ENCODE results near the gene SLAMF8.

SLAMF8 gene

GRCh38 chr1:159855709-159856108 lies 29.0 kb downstream of the SLAMF8 start:
- Histone ChIP-seq H3K9ac (ENCODE audit: low read length in 5 of 5) (no peak overlapping the region), H3K4me3 (ENCODE audit: low read depth in 1 of 5, low read length in 5 of 5) (peak overlapping the region in 2 of 5 donors; percentile 70 to 79), H3K36me3 (ENCODE audit: control insufficient read depth in 5 of 5, insufficient read depth in 5 of 5, low read length in 5 of 5) (no peaks in the 10 kb centered on the region), H3K9me3 (ENCODE audit: control insufficient read depth in 5 of 5, low read length in 5 of 5) (no peaks in the 10 kb centered on the region), H3K27me3 (ENCODE audit: control insufficient read depth in 5 of 5, insufficient read depth in 4 of 5, low read length in 5 of 5) (no peaks in the 10 kb centered on the region), H3K4me1 (ENCODE audit: control insufficient read depth in 5 of 5, insufficient read depth in 5 of 5, low read length in 5 of 5) (peaks cover 0 to 24% (median 15%) of the 10 kb centered on the region in 5 donors), H3K27ac (ENCODE audit: low read depth, low read length) (no peak overlapping the region)

DNA sequence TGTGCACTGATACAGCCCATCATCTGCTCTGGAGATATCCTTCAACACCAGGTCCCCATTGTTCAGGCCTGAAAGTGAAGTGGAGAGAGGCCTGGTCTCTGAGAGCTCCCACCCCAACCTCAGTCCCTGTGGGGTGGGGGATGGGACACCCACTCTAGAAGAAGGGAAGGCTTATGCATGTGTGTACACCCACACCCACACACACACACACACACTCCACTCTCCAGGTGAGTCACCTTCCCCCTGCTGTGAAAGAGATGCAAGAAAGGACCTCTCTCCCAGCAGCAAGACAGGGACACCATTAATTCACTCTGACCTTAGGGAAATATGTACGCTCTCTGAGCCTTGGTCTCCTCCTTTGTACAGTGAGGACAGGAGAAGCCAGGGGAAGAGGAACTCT lies 29.9 kb downstream of the SLAMF8 start:
- H3K27ac ChIP-seq (ENCODE audit: low read depth, low read length), result no peak overlapping the region
- H3K9ac ChIP-seq (ENCODE audit: low read length in 5 of 5), result no peak overlapping the region
- H3K4me1 ChIP-seq (ENCODE audit: control insufficient read depth in 5 of 5, insufficient read depth in 5 of 5, low read length in 5 of 5), result peaks cover 0 to 24% (median 15%) of the 10 kb centered on the region in 5 donors
- H3K27me3 ChIP-seq (ENCODE audit: control insufficient read depth in 5 of 5, insufficient read depth in 4 of 5, low read length in 5 of 5), result peaks cover 0 to 2% (median 0%) of the 10 kb centered on the region in 5 donors
- H3K36me3 ChIP-seq (ENCODE audit: control insufficient read depth in 5 of 5, insufficient read depth in 5 of 5, low read length in 5 of 5), result no peaks in the 10 kb centered on the region
- no peak overlapping the region for H3K4me3 ChIP-seq (ENCODE audit: low read depth in 1 of 5, low read length in 5 of 5)
- no peaks in the 10 kb centered on the region for H3K9me3 ChIP-seq (ENCODE audit: control insufficient read depth in 5 of 5, low read length in 5 of 5)

DNA sequence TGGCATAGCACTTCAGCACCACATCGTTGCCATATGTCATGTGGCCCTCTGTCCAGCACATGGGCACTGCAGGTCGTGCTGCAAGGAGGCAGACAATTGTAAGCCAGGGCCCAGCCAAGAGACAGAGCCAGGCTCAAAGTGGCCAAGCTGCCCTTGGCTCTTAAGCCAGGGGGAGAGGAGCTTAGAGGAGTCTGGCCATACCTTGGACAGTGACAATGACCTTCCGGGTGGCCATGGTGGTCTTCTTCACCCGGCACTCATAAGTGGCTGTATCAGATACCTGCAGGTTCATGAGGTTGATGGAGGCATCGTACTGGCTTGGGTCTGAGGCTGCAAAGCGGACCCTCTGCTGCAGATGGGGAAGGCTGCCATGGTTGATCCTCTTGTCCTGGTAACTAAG lies 31.2 kb downstream of the SLAMF8 start:
- Histone ChIP-seq H3K36me3 (ENCODE audit: control insufficient read depth in 5 of 5, insufficient read depth in 5 of 5, low read length in 5 of 5) (no peaks in the 10 kb centered on the region), H3K9ac (ENCODE audit: low read length in 5 of 5) (no peak overlapping the region), H3K4me3 (ENCODE audit: low read depth in 1 of 5, low read length in 5 of 5) (no peak overlapping the region), H3K27me3 (ENCODE audit: control insufficient read depth in 5 of 5, insufficient read depth in 4 of 5, low read length in 5 of 5) (peaks cover 0 to 10% (median 0%) of the 10 kb centered on the region in 5 donors), H3K27ac (ENCODE audit: low read depth, low read length) (no peak overlapping the region), H3K4me1 (ENCODE audit: control insufficient read depth in 5 of 5, insufficient read depth in 5 of 5, low read length in 5 of 5) (peaks cover 0 to 24% (median 15%) of the 10 kb centered on the region in 5 donors), H3K9me3 (ENCODE audit: control insufficient read depth in 5 of 5, low read length in 5 of 5) (no peaks in the 10 kb centered on the region)

- H3K36me3 ChIP-seq (ENCODE audit: control insufficient read depth in 5 of 5, insufficient read depth in 5 of 5, low read length in 5 of 5), result no peaks in the 10 kb centered on the region
- H3K9me3 ChIP-seq (ENCODE audit: control insufficient read depth in 5 of 5, low read length in 5 of 5), result no peaks in the 10 kb centered on the region
- H3K4me3 ChIP-seq (ENCODE audit: low read depth in 1 of 5, low read length in 5 of 5), result no peak overlapping the region
- no peak overlapping the region for H3K27ac ChIP-seq (ENCODE audit: low read depth, low read length)
- peaks cover 0 to 10% (median 0%) of the 10 kb centered on the region in 5 donors for H3K27me3 ChIP-seq (ENCODE audit: control insufficient read depth in 5 of 5, insufficient read depth in 4 of 5, low read length in 5 of 5)
- H3K9ac ChIP-seq (ENCODE audit: low read length in 5 of 5), result no peak overlapping the region
- peaks cover 0 to 8% (median 6%) of the 10 kb centered on the region in 5 donors for H3K4me1 ChIP-seq (ENCODE audit: control insufficient read depth in 5 of 5, insufficient read depth in 5 of 5, low read length in 5 of 5)
These were observed 33.2 kb downstream of the SLAMF8 start for GRCh38 chr1:159859767-159860322.

GRCh38 chr1:159860456-159860855 lies 33.8 kb downstream of the SLAMF8 start:
- H3K4me1 ChIP-seq (ENCODE audit: control insufficient read depth in 5 of 5, insufficient read depth in 5 of 5, low read length in 5 of 5), result peaks cover 0 to 2% (median under 1%) of the 10 kb centered on the region in 5 donors
- no peaks in the 10 kb centered on the region for H3K9me3 ChIP-seq (ENCODE audit: control insufficient read depth in 5 of 5, low read length in 5 of 5)
- no peak overlapping the region for H3K9ac ChIP-seq (ENCODE audit: low read length in 5 of 5)
- peaks cover 0 to 10% (median 3%) of the 10 kb centered on the region in 5 donors for H3K27me3 ChIP-seq (ENCODE audit: control insufficient read depth in 5 of 5, insufficient read depth in 4 of 5, low read length in 5 of 5)
- H3K4me3 ChIP-seq (ENCODE audit: low read depth in 1 of 5, low read length in 5 of 5), result no peak overlapping the region
- no peaks in the 10 kb centered on the region for H3K36me3 ChIP-seq (ENCODE audit: control insufficient read depth in 5 of 5, insufficient read depth in 5 of 5, low read length in 5 of 5)
- no peak overlapping the region for H3K27ac ChIP-seq (ENCODE audit: low read depth, low read length)

DNA sequence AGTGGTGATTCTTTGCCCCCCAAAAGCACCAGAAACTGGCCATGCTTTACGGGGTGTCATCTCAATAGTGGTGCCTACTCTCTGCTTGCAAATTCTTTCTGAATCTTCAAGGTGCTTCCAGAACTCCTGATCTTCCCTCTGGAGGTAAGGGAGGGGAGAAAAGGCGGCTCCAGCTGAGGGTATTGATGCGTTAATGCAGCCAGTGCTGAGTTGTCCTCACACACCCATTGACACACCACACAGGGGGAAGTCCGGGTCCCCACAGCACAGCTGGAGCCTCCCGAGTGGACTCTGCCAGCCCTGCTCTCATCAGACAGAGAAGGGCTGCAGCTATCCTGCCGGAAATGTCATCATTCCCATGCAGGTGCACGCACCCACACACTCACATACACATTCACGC lies 34.5 kb downstream of the SLAMF8 start:
- no peak overlapping the region for H3K9ac ChIP-seq (ENCODE audit: low read length in 5 of 5)
- no peaks in the 10 kb centered on the region for H3K9me3 ChIP-seq (ENCODE audit: control insufficient read depth in 5 of 5, low read length in 5 of 5)
- H3K27ac ChIP-seq (ENCODE audit: low read depth, low read length), result no peak overlapping the region
- H3K4me1 ChIP-seq (ENCODE audit: control insufficient read depth in 5 of 5, insufficient read depth in 5 of 5, low read length in 5 of 5), result no peaks in the 10 kb centered on the region
- peaks cover 0 to 10% (median 3%) of the 10 kb centered on the region in 5 donors for H3K27me3 ChIP-seq (ENCODE audit: control insufficient read depth in 5 of 5, insufficient read depth in 4 of 5, low read length in 5 of 5)
- H3K4me3 ChIP-seq (ENCODE audit: low read depth in 1 of 5, low read length in 5 of 5), result no peak overlapping the region
- no peaks in the 10 kb centered on the region for H3K36me3 ChIP-seq (ENCODE audit: control insufficient read depth in 5 of 5, insufficient read depth in 5 of 5, low read length in 5 of 5)

DNA sequence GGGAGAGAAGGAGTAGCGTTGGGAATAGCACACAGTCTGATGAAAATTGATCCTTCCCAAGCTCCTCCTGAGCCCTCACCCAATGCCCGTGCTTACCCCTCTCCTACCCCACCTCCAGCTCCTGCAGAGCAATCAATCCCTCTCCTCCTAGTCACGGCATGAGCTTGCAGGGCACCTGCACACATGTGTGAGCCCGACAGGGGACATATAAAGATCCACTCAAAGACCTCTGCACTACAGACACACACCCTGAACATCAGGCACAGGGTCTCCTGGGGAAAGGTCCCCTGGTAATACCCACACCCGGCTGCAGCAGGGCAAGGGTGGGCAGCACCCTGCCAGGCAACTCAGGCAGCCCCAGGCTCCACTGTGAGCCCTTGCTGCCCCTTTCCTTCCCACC lies 35.4 kb downstream of the SLAMF8 start:
- no peak overlapping the region for H3K9ac ChIP-seq (ENCODE audit: low read length in 5 of 5)
- H3K27ac ChIP-seq (ENCODE audit: low read depth, low read length), result no peak overlapping the region
- H3K4me3 ChIP-seq (ENCODE audit: low read depth in 1 of 5, low read length in 5 of 5), result no peak overlapping the region
- peaks cover 0 to 2% (median 0%) of the 10 kb centered on the region in 5 donors for H3K4me1 ChIP-seq (ENCODE audit: control insufficient read depth in 5 of 5, insufficient read depth in 5 of 5, low read length in 5 of 5)
- H3K9me3 ChIP-seq (ENCODE audit: control insufficient read depth in 5 of 5, low read length in 5 of 5), result no peaks in the 10 kb centered on the region
- peaks cover 0 to 10% (median 3%) of the 10 kb centered on the region in 5 donors for H3K27me3 ChIP-seq (ENCODE audit: control insufficient read depth in 5 of 5, insufficient read depth in 4 of 5, low read length in 5 of 5)
- no peaks in the 10 kb centered on the region for H3K36me3 ChIP-seq (ENCODE audit: control insufficient read depth in 5 of 5, insufficient read depth in 5 of 5, low read length in 5 of 5)

- peaks cover 0 to 10% (median 3%) of the 10 kb centered on the region in 5 donors for H3K27me3 ChIP-seq (ENCODE audit: control insufficient read depth in 5 of 5, insufficient read depth in 4 of 5, low read length in 5 of 5)
- H3K36me3 ChIP-seq (ENCODE audit: control insufficient read depth in 5 of 5, insufficient read depth in 5 of 5, low read length in 5 of 5), result no peaks in the 10 kb centered on the region
- no peak within 1 kb of the TSS for H3K4me3 ChIP-seq (ENCODE audit: low read depth in 1 of 5, low read length in 5 of 5)
- no peak within 1 kb of the TSS for H3K9ac ChIP-seq (ENCODE audit: low read length in 5 of 5)
- H3K9me3 ChIP-seq (ENCODE audit: control insufficient read depth in 5 of 5, low read length in 5 of 5), result no peaks in the 10 kb centered on the region
- H3K4me1 ChIP-seq (ENCODE audit: control insufficient read depth in 5 of 5, insufficient read depth in 5 of 5, low read length in 5 of 5), result peaks cover 0 to 7% (median 4%) of the 10 kb centered on the region in 5 donors
- H3K27ac ChIP-seq (ENCODE audit: low read depth, low read length), result no peak within 1 kb of the TSS
These were observed 35.9 kb downstream of the SLAMF8 start, which contains the start of gene VSIG8 for GRCh38 chr1:159862557-159862956. Gene VSIG8 (minus strand): TSS chr1:159862657. CDS start chr1:159862521, 136 bp downstream.

DNA sequence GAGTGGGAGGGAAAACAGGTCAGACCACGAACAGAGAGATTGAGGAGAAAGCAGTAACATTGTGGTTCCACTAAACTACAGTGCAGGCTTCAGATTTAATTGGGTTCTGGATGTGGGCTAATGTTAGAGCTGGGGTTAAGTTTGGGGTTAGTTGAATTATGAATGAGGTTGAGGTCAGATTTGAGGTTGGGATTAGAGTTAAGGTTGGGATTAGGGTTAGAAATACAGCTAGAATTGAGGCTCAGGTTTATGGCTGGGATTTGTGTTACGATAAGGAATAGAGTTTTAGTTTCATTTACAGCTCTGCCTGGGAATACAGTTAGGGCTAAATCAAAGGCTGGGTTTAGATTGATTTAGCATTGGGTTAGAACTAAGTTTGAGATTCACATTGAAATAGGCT lies 37.6 kb downstream of the SLAMF8 start:
- Histone ChIP-seq H3K27ac (ENCODE audit: low read depth, low read length) (no peak overlapping the region), H3K9ac (ENCODE audit: low read length in 5 of 5) (no peak overlapping the region), H3K4me3 (ENCODE audit: low read depth in 1 of 5, low read length in 5 of 5) (no peak overlapping the region), H3K36me3 (ENCODE audit: control insufficient read depth in 5 of 5, insufficient read depth in 5 of 5, low read length in 5 of 5) (no peaks in the 10 kb centered on the region), H3K27me3 (ENCODE audit: control insufficient read depth in 5 of 5, insufficient read depth in 4 of 5, low read length in 5 of 5) (peaks cover 2 to 12% (median 9%) of the 10 kb centered on the region in 5 donors), H3K4me1 (ENCODE audit: control insufficient read depth in 5 of 5, insufficient read depth in 5 of 5, low read length in 5 of 5) (peaks cover 0 to 16% (median 10%) of the 10 kb centered on the region in 5 donors), H3K9me3 (ENCODE audit: control insufficient read depth in 5 of 5, low read length in 5 of 5) (no peaks in the 10 kb centered on the region)

- Histone ChIP-seq H3K27ac (ENCODE audit: low read depth, low read length) (no peak overlapping the region), H3K4me1 (ENCODE audit: control insufficient read depth in 5 of 5, insufficient read depth in 5 of 5, low read length in 5 of 5) (peaks cover 0 to 16% (median 10%) of the 10 kb centered on the region in 5 donors), H3K27me3 (ENCODE audit: control insufficient read depth in 5 of 5, insufficient read depth in 4 of 5, low read length in 5 of 5) (peaks cover 9 to 16% (median 10%) of the 10 kb centered on the region in 5 donors)
These were observed 39.4 kb downstream of the SLAMF8 start for GRCh38 chr1:159866066-159866465.

More at GRCh38 chr1:159866066-159866465, 39.4 kb downstream of the SLAMF8 start:
- no peak overlapping the region for H3K9ac ChIP-seq (ENCODE audit: low read length in 5 of 5)
- H3K36me3 ChIP-seq (ENCODE audit: control insufficient read depth in 5 of 5, insufficient read depth in 5 of 5, low read length in 5 of 5), result no peaks in the 10 kb centered on the region
- no peaks in the 10 kb centered on the region for H3K9me3 ChIP-seq (ENCODE audit: control insufficient read depth in 5 of 5, low read length in 5 of 5)
- no peak overlapping the region for H3K4me3 ChIP-seq (ENCODE audit: low read depth in 1 of 5, low read length in 5 of 5)
